GM12872 (cell line): ENCODE data around the gene TMEM237.
A peak's percentile ranks its signal among the peaks of the same experiment; 100 is the strongest.

Experiments used
- TF ChIP-seq, protein P1 (sequence below): IDR thresholded peaks from 3 replicates; pipeline ENCODE4 v1.5.1; 2011; ENCODE audit warnings: low read depth, mild to moderate bottlenecking, low read length, moderate library complexity; ENCODE audit not compliant: insufficient read depth

TMEM237 gene, protein sequence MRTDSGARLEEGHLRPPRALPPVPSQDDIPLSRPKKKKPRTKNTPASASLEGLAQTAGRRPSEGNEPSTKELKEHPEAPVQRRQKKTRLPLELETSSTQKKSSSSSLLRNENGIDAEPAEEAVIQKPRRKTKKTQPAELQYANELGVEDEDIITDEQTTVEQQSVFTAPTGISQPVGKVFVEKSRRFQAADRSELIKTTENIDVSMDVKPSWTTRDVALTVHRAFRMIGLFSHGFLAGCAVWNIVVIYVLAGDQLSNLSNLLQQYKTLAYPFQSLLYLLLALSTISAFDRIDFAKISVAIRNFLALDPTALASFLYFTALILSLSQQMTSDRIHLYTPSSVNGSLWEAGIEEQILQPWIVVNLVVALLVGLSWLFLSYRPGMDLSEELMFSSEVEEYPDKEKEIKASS

DNA sequence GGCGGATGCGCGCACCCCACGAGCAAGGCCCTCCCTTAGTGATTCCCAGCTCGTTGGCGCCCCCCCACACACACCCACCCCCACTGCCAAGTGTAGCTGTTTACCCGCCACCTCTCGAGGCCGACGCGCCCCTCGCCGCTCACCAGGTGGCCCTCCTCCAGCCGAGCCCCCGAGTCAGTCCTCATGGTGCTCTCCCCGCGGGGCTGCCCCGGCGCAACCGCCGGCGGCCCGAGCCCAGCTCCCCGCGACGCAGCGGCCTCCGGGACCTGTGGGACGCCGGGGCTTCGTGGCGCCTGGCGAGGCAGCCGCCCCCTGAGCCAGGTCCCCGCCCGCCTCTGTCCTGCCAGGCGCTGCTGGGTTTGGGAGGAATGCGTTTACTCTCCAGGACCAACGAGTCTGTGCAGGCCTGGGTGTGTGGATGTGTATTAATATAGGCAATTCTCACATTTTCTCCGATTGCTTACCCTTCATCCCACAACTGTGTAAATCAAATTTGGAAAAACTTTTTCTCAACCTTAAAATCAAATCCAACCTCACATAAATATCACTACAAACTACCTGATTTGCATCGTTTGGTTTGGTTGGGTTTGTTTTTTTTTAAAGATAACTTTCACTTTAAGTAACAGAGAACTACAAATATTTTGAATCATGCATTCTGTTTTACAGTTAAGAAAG lies at the start of gene TMEM237:
Gene TMEM237, minus strand, starts transcription at position 288 of the 675 bp plus-strand sequence. Its CDS starts 103 bp downstream, at position 185.
- TF ChIP-seq, protein P1, sequence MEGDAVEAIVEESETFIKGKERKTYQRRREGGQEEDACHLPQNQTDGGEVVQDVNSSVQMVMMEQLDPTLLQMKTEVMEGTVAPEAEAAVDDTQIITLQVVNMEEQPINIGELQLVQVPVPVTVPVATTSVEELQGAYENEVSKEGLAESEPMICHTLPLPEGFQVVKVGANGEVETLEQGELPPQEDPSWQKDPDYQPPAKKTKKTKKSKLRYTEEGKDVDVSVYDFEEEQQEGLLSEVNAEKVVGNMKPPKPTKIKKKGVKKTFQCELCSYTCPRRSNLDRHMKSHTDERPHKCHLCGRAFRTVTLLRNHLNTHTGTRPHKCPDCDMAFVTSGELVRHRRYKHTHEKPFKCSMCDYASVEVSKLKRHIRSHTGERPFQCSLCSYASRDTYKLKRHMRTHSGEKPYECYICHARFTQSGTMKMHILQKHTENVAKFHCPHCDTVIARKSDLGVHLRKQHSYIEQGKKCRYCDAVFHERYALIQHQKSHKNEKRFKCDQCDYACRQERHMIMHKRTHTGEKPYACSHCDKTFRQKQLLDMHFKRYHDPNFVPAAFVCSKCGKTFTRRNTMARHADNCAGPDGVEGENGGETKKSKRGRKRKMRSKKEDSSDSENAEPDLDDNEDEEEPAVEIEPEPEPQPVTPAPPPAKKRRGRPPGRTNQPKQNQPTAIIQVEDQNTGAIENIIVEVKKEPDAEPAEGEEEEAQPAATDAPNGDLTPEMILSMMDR: no peak

DNA sequence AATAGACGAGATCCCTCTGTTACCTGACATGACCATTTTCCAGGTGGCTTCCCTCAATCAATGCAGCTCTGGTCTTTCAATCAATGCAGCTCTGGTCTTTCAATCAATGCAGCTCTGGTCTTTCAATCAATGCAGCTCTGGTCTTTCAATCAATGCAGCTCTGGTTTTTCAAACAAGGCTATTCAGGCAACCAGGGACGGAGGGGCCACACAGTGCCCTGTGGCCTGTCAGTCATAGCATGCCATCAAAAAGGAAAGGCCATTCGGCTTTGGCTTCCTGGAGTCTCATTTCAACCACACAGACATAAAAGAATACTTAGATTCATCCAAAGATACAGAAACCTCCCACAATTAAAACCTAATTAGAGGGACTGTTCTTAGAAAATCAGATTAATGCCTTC lies 41.9 kb upstream of the TMEM237 start:
- TF ChIP-seq, protein P1: no peak

DNA sequence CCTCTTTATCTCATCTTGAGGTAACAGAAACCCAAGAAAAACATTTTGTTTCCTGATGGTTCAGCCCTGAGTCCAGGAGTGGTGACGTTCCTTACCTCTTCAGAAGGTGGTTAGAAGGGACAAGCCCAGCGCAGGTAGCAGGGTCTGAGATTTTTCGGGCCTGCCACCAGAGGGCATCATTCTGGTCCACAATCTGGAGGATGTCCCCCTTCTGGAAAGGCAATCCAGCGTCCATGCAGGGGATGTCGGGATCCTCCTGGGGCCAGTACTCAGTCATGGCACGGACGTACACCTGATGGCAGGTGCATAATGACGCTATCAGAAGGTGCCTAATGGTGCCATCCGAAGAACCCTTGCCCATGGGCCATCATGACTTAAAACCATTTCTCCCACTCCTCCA lies 37.4 kb upstream of the TMEM237 start:
- TF ChIP-seq, protein P1: peak; percentile 77

DNA sequence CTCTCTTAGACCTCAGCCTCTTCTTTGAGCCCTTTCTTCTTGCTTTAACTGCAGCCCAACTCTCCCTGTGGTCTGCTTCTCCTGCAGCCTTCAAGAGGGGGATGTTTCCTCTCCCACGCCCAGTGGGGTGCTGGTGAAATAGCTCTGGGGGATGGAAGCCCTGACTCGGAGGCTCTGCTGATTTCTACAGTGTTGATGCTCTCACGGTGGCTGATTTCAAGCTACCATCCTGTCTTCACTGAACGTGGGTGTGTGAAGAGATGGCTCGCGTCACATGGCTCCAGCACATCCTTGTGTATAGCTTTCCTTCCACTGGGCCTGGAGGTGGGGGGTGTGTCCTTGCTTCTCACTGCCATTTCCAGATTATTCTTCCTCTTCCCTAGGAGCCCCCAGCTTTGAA lies 35.1 kb upstream of the TMEM237 start:
- TF ChIP-seq, protein P1: no peak

DNA sequence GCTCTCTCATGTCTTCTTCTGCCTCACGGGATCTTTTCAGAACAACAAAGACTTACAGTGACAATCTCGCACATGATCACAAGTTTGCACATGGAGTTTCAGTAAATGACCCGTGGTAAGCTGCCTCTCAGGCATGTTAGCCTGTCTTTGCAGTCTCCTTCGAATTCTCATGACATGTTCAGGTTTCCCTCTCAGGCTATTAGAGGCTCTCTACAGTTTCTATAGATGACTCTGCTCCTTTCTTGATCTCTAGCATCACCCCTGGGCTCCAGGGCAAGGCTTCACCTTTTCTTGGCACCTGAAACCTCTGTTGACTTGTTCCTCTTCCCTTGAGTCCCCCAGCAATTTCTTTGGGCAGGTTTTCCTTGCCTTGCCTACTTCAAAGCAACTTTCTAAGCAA lies 32.2 kb upstream of the TMEM237 start:
- TF ChIP-seq, protein P1: no peak

DNA sequence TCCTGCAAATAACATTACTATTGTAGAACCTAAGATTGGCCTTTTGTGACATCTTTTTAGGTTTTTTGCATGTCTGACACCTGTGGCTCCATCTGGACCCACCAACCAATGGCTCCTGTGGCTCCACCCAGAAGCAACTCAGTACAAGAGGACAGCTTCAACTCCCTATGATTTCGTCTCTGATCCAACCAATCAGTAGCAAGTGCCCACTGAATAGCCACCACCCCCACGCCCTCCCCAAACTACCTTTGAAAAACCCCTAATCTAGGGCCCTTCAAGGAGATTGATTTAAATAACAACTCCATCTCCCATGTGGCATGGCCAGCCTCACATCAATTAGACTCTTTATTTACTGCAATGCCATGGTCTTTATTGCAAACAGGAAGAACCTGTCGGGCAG lies 31.5 kb upstream of the TMEM237 start:
- TF ChIP-seq, protein P1: no peak

DNA sequence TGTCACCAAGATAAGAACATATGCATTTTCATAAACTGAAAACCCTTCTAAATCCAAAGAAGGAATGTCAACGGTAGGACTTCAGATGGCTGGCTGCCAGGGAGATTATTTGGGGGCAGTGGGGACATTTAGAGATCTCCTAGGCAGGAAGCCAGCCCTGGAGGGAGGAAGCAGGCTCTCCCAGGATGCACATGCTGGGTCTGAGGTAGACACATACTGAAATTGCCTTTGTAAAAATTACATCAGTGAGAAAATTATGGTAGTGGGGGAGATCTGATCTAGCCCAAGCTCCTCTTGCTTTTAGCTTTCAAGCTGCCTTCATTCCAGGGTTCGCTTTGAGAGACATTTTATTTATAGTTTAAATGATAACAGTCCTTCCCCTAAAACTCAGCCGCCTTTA lies 31.0 kb upstream of the TMEM237 start:
- TF ChIP-seq, protein P1: no peak
